ENCODE measurements around the gene AFG1L.
"Not testable (repeated sequence)": the region's sequence is repeated elsewhere in the genome, so short reads cannot be mapped to it uniquely, and the experiment has no call there.

The AFG1L gene

DNA sequence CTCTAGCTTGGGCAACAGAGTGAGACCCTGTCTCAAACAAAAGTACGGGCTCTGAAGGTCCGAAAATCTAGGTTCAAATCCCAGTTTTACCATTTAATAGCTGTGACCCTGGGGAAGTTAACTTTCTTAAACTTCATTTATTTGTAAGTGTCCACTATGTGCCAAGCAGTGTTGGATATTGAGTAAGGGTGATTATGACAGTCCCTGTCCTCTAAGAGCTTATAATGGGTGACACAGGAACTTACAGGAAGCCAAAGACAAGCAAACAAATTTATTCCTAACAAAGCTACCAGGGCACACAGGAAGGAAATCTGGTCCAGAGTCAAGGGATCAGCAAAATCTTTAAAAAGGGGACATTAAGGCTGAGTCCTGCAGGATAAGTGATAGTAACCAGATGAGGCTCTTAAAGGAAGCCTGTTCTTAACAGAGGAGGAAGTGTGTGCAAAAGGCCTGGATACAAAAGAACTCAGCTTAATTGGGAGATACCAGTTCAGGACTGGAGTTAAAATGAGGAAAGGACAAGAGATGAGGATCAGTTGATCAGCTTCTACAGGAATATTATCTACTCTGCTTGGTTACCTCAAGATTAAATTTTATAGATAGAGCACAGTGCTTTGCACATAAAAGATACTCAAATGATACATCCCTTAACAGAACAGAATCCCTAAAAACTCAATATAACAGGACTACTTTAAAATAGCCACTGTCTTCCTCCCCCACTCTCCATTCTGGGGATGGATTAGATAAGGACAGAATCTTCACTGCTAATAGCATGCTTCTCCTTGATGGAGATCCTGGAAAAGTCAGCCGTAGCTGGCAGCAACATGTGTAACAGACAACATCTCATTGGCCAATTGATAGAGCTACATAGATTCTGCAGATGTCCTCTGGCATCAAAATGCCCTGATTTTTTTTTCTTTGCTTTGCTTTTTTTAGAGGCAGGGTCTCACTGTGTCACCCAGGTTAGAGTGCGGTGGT lies 40.1 kb upstream of the AFG1L start:
- Histone ChIP-seq H3K9me3 (ENCODE audit: low read depth, low read length) (no peaks in the 10 kb centered on the region), H3K36me3 (ENCODE audit: insufficient read depth, low read length) (peaks cover 22% of the 10 kb centered on the region), H3K4me3 (no peak overlapping the region), H3K9ac (ENCODE audit: insufficient read length) (no peak overlapping the region), H3K27ac (0 out of 2 replicates have a peak overlapping the region, but pooled peaks have one; percentile 33)
- no peak for DNase-seq (ENCODE audit: low read depth, low spot score)
- TF ChIP-seq POLR2AphosphoS5 (IDR thresholded peaks at IDR 0.05; ENCODE audit: borderline replicate concordance, low read depth, low read length): no peak
- no peak for TF ChIP-seq FOXP2 (optimal IDR thresholded peaks at IDR 0.05; ENCODE audit: control extremely low read depth, extremely low read length, insufficient read depth)
- TF ChIP-seq EZH2 (IDR thresholded peaks at IDR 0.05): no peak

DNA sequence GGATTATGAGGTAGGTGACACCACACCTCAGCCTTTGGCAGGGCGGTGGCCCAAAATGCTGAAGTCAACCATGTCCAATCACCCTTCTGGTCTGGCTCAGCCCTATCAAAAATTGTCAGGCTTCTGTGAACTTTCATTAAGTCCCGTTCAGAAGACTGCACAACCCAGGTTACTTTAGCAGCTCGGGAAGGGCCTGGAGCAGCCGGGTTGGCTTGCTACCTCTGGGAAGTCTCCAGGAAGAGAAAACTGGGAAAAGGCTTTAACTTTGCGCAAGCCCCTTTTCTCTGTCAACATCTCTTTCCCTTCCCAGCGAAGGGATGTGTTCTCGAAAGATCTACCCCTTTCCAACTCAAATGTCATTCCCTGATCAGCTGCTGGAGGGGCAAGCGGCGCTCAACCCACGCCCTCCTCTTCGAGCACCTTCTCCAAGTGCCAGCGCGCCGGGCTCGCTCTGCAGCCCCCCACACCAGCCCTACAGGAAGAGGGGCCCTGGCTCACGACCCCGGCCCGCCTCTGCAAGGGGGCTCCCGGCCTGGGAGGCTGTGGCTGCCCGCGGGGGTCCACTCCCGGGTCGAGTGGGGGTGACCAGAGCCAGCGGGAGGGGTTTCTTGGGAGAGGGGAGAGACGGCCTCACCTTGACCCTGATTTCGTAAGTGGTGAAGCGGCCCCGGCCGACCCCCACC lies 34.6 kb upstream of the AFG1L start:
- H3K27ac ChIP-seq: peak overlapping the region; percentile 93
- TF ChIP-seq POLR2AphosphoS5 (IDR thresholded peaks at IDR 0.05; ENCODE audit: borderline replicate concordance, low read depth, low read length): no peak
- no peak for TF ChIP-seq FOXP2 (optimal IDR thresholded peaks at IDR 0.05; ENCODE audit: control extremely low read depth, extremely low read length, insufficient read depth)
- no peak for TF ChIP-seq EZH2 (IDR thresholded peaks at IDR 0.05)
- no peak for DNase-seq (ENCODE audit: low read depth, low spot score)
- peak overlapping the region; percentile 98 for H3K4me3 ChIP-seq
- H3K36me3 ChIP-seq (ENCODE audit: insufficient read depth, low read length): peaks cover 15% of the 10 kb centered on the region
- peak overlapping the region; percentile 95 for H3K9ac ChIP-seq (ENCODE audit: insufficient read length)
- no peaks in the 10 kb centered on the region for H3K9me3 ChIP-seq (ENCODE audit: low read depth, low read length)

DNA sequence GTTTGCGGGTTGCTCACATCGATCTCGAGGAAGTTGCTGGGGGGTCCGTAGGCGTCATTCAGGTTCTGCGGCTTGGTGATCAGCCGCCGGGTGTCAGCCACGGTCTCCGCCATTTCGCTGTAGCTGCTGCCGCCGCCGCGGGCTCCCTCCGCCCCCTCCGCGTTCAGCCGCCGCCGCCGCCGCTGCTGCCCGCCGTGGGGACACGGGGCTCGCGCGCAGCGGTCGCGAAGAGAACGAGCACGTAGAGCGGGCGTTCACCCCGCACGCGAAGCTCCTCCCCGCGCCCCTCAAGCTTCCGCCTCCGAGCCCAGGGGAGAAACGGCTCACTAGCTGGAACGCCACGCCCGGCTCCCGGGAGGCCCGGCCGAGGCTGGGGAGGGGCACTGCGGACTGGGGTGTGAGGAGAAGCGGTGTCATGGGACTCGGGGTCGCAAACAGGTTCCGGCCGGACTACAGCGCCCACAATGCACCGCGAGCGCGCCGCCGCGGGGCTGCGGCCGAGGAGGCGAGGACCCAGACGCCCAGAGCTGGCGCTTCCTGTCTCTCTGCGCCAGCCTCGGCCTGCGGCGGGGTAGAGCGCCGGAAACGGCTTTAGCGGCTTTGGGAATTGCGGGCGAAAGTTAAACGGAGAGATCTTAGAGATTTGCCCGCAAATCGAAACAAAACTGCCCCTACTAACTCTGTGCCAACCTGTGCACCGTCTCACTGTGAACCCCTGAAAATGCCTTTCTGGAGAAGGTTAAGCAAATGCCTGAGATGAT lies 33.9 kb upstream of the AFG1L start, which contains the start of gene SNX3:
SNX3 (minus strand) TSS at position 232 of the 761 bp plus-strand sequence; CDS start at position 113, 119 bp downstream.
- TF ChIP-seq POLR2AphosphoS5 (IDR thresholded peaks at IDR 0.05; ENCODE audit: borderline replicate concordance, low read depth, low read length) (peak; percentile 87), FOXP2 (optimal IDR thresholded peaks at IDR 0.05; ENCODE audit: control extremely low read depth, extremely low read length, insufficient read depth) (no peak)
- Histone ChIP-seq H3K27ac (peak within 1 kb of the TSS; percentile 93), H3K4me3 (peak within 1 kb of the TSS; percentile 98), H3K9ac (ENCODE audit: insufficient read length) (peak within 1 kb of the TSS; percentile 95), H3K9me3 (ENCODE audit: low read depth, low read length) (no peaks in the 10 kb centered on the region), H3K36me3 (ENCODE audit: insufficient read depth, low read length) (peaks cover 12% of the 10 kb centered on the region)
- DNase-seq (ENCODE audit: low read depth, low spot score): peak; percentile 35

DNA sequence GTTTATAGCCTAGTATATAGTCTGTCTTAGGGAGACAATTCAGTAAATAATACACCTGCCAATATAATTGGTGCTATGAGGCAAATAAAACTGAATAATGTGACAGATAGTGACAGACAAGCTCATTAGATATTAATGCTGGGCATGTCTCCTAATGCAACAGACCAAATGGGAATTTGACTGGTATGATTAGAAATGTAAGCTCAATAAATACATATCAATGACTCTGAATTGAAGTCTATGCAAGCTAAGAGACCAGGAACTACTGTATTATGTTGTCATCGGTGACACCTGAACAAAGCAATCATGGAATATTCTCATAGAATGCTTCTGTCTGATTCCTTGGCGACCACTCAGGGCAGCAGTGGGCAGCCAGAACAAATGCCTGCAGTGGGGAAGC lies 31.5 kb upstream of the AFG1L start:
- DNase-seq (ENCODE audit: low read depth, low spot score): no peak
- no peak overlapping the region for H3K9ac ChIP-seq (ENCODE audit: insufficient read length)
- H3K36me3 ChIP-seq (ENCODE audit: insufficient read depth, low read length): peaks cover 3% of the 10 kb centered on the region; the same call in 1 of the 2 replicates
- H3K4me3 ChIP-seq: no peak overlapping the region
- H3K9me3 ChIP-seq (ENCODE audit: low read depth, low read length): no peaks in the 10 kb centered on the region
- no peak overlapping the region for H3K27ac ChIP-seq
- TF ChIP-seq POLR2AphosphoS5 (IDR thresholded peaks at IDR 0.05; ENCODE audit: borderline replicate concordance, low read depth, low read length) (no peak), FOXP2 (optimal IDR thresholded peaks at IDR 0.05; ENCODE audit: control extremely low read depth, extremely low read length, insufficient read depth) (no peak), EZH2 (IDR thresholded peaks at IDR 0.05) (no peak)

DNA sequence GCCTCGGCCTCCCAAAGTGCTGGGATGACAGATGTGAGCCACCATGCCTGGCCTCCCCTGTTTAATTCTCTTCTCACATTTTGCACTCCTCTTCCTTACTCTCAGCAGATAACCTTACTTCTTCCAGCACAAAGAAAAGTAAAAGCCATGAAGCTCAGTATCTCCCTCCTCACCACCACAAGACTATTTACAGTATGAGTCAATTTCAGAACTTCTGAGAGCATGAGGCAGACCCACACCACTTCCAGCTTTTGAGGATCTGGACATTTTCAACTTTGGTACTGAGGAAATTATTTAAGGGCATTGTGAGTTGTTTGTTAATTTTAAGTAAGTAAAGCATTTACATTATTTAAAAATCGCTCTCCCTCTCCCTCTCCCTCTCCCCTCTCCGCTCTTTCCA lies 26.0 kb upstream of the AFG1L start:
- DNase-seq (ENCODE audit: low read depth, low spot score): no peak
- no peaks in the 10 kb centered on the region for H3K9me3 ChIP-seq (ENCODE audit: low read depth, low read length)
- TF ChIP-seq FOXP2 (optimal IDR thresholded peaks at IDR 0.05; ENCODE audit: control extremely low read depth, extremely low read length, insufficient read depth) (no peak), POLR2AphosphoS5 (IDR thresholded peaks at IDR 0.05; ENCODE audit: borderline replicate concordance, low read depth, low read length) (no peak), EZH2 (IDR thresholded peaks at IDR 0.05) (no peak)
- no peak overlapping the region for H3K27ac ChIP-seq
- no peaks in the 10 kb centered on the region for H3K36me3 ChIP-seq (ENCODE audit: insufficient read depth, low read length)
- H3K9ac ChIP-seq (ENCODE audit: insufficient read length): no peak overlapping the region
- no peak overlapping the region for H3K4me3 ChIP-seq

DNA sequence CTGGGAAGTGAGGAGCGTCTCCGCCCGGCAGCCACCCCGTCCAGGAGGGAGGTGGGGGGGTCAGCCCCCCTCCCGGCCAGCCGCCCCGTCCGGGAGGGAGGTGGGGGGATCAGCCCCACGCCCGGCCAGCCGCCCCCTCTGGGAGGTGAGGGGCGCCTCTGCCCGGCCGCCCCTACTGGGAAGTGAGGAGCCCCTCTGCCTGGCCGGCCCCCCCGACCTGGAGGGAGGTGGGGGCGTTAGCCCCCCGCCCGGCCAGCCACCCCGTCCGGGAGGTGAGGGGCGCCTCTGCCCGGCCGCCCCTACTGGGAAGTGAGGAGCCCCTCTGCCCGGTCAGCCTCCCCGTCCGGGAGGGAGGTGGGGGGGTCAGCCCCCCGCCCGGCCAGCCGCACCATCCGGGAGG lies 24.9 kb upstream of the AFG1L start:
- not testable (repeated sequence) for DNase-seq (ENCODE audit: low read depth, low spot score); H3K9ac ChIP-seq (ENCODE audit: insufficient read length); H3K27ac ChIP-seq

DNA sequence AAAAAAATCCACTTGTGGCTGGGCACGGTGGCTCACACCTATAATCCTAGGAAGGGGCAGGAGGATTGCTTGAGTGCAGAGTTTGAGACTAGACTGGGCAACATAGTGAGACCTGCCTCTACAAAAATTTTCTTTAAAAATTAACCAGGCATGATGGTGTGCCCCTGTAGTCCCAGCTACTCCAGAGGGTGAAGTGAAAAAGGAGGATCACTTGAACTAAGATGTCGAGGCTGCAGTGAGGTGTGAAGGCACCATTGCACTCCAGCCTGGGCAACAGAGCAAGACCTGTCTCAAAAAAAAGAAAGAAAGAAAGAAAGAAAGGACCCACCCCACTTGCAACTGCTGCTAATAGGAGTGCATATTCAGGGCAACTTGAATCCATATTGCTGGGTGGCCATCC lies 20.3 kb upstream of the AFG1L start:
- no peak overlapping the region for H3K27ac ChIP-seq
- TF ChIP-seq EZH2 (IDR thresholded peaks at IDR 0.05) (no peak), FOXP2 (optimal IDR thresholded peaks at IDR 0.05; ENCODE audit: control extremely low read depth, extremely low read length, insufficient read depth) (no peak), POLR2AphosphoS5 (IDR thresholded peaks at IDR 0.05; ENCODE audit: borderline replicate concordance, low read depth, low read length) (no peak)
- H3K36me3 ChIP-seq (ENCODE audit: insufficient read depth, low read length): no peaks in the 10 kb centered on the region
- no peak for DNase-seq (ENCODE audit: low read depth, low spot score)
- H3K9me3 ChIP-seq (ENCODE audit: low read depth, low read length): no peaks in the 10 kb centered on the region
- no peak overlapping the region for H3K9ac ChIP-seq (ENCODE audit: insufficient read length)
- H3K4me3 ChIP-seq: no peak overlapping the region

More for the DNA sequence above, 24.9 kb upstream of the AFG1L start:
- not testable (repeated sequence) for H3K4me3 ChIP-seq; H3K36me3 ChIP-seq (ENCODE audit: insufficient read depth, low read length); H3K9me3 ChIP-seq (ENCODE audit: low read depth, low read length)

DNA sequence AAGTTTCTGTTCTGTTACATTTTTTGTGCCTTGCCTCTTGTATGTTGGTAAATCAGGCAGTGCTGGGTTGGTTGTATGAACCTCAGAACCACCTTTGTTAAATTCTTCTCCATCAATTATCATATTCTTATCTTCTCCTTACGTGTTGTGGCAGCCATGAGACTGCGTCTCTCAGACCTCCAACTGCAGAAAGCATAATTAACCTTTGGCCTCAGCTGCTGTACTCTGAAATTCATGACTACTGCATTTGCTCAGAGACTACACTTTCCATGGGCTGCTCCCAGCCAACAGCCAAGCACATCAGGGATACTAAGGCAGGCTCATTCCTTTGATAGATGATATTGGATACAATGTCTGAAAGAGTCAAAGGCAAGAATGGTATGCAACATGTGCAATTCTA lies 18.9 kb upstream of the AFG1L start:
- no peak overlapping the region for H3K4me3 ChIP-seq
- H3K27ac ChIP-seq: no peak overlapping the region
- DNase-seq (ENCODE audit: low read depth, low spot score): no peak
- no peak for TF ChIP-seq POLR2AphosphoS5 (IDR thresholded peaks at IDR 0.05; ENCODE audit: borderline replicate concordance, low read depth, low read length)
- no peak for TF ChIP-seq EZH2 (IDR thresholded peaks at IDR 0.05)
- TF ChIP-seq FOXP2 (optimal IDR thresholded peaks at IDR 0.05; ENCODE audit: control extremely low read depth, extremely low read length, insufficient read depth): no peak
- H3K36me3 ChIP-seq (ENCODE audit: insufficient read depth, low read length): no peaks in the 10 kb centered on the region
- H3K9me3 ChIP-seq (ENCODE audit: low read depth, low read length): no peaks in the 10 kb centered on the region
- H3K9ac ChIP-seq (ENCODE audit: insufficient read length): no peak overlapping the region
